DMS153 treated with DMSO at 0.1 percent for 48 hours (cell line): Measurements from ENCODE around the gene RENBP.

Experiments
- DNase-seq: peaks from one replicate; lab custom pipeline; 2025; ENCODE audit not compliant: unreplicated experiment; lab: John Stamatoyannopoulos, UW

The RENBP gene

GRCh38 chrX:153934148-153934761, 10.2 kb downstream of the RENBP start:
- no peak for DNase-seq

DNA sequence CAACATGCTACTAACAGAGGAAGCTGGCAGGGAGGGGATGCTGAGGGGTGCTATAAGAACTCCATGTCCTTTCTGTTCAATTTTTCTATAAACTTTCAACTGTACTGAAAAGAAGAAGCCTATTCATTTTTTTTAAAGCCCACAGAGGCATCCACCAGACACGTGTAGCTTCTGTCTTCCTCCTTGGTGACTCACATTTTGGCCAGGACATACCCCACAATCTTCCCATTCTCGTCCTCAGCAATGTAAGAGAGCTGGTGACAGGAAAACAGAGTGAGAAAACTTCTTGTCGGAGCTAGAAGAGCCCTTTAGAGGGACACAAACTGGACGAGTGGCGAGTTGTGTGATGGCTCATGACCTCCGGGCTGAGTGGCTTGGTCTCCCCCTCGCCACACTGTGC, 10.7 kb downstream of the RENBP start:
- DNase-seq, result no peak

DNA sequence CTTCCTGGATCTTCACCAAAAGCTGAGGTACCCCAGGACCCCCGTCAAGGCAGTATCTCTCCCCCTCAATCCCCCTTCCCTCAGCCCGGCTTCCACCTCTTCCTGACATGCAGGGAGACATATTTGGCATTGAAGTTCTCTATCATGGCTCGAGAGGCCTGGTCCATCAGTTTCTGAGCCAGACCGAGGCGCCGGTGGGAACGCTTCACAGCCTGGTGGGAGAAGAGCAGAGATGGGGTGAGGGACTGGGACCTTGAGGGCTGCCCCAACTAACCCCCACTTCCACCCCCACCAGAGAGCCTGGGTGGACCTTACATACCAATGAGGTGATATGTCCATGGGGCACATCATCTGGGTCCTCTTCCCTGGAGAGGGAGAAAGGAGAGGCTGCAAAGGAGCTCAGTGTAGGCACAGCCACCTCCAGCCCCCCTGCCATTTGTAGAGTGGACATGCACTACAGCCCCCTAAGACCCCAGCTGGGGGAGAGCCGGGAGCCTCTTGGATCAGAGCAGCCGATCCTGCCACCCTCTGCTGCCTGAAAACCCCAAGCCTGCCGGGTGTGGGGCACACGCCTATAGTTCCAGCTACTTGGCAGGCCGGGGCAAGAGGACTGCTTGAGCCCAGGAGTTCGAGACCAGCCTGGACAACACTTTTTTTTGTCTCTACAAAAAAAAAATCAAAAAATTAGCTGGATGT, 12.1 kb downstream of the RENBP start:
- no peak for DNase-seq

GRCh38 chrX:153931748-153932147, 12.7 kb downstream of the RENBP start:
- DNase-seq, result no peak

DNA sequence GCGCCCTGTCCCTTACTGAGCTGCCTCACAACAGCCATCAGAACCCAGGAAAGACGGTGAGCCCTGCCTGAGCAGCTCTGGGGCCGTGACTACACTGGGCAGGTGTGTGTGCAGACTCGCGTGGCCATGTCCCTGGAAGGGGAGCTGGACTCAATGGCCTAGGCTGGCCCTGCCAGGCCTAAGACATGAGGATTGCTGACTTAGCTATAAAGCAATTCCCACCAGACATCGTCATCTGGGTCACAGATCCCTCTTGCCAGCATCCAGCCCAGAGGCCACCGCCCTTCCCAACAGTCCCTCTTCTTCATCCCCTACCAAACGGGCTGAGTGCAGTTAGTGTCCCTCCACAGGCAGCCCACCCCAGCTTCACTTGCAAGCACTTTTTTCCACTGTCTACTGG, 13.3 kb downstream of the RENBP start:
- no peak for DNase-seq

DNA sequence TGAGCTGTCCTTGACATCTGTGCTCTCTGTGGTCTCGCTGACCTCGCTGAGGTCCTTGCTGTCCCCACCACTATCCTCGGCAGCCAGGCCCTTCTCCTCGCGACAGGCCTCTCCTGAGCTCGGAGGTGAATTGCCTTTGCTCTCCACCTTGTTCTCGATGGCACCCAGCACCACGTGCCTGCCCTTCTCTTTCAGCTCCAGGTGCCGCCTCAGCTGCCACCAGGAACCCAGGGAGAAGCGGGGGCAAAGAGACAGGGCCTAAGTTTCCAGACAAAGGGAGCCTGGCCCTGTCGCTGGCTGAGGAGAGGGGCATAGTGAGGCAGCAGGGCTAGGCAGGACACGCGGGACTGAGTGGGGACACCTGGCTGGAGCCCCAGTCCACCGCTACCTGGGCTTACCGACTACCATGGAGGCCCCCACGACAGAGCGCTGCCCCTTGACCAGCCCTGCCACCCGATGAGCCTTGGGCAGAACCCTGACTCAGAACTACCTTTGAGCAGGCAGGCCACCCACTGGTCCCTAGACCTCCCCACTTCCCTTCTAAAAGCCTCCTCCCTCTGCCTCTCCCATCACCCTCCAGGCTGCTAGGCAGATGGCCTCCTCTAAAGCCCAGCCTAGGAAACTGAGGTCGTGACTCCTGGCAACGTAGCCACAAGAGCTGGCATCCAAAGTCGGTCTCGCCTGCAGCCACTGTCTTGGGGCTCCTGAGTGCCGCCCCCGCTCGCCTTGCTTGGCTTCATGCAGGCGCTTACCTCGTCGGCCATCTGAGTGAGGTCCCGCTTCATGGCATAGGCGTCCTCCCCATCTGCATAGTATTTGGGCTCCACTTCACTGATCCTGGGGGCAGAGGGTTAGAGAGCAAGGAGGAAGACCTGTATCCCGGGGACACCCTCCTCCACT, 14.2 kb downstream of the RENBP start:
- DNase-seq, result no peak

DNA sequence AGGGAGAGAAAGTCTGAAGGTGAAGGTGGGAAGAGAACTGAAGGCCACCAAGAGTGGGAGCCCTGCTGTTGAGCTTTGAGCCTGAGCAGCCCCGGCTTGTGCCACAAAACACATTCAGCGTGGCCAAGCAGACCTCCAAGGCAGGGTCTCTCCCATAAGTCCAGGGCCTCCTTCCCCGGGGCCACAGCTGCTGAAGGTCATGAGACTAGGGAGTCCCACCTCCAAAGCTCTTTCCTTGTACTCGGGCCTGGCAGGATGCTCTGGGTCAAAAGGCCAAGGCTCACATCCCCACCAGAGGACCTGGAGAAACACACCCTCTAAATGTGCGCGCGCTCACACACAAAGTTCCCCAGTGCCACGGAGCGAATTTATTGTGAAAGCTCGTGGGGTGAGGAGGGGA, 14.9 kb downstream of the RENBP start:
- no peak for DNase-seq

GRCh38 chrX:153928846-153929245, 15.6 kb downstream of the RENBP start:
- DNase-seq, result no peak

- DNase-seq, result peak; percentile 99
Observed at GRCh38 chrX:153927922-153928760, 16.3 kb downstream of the RENBP start.

DNA sequence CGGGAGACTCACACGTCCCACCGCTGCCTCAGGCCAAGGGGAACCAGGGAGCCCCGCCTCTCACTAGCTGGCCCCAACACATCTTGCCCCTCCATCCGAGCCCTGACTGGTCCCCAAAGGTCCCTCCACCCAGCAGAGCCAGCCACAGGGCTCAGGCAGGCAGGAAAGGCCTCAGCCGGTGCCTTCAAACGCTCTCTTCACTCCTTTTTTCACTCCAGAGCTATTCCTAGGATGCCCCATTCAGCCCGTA, 16.8 kb downstream of the RENBP start:
- no peak for DNase-seq

DNA sequence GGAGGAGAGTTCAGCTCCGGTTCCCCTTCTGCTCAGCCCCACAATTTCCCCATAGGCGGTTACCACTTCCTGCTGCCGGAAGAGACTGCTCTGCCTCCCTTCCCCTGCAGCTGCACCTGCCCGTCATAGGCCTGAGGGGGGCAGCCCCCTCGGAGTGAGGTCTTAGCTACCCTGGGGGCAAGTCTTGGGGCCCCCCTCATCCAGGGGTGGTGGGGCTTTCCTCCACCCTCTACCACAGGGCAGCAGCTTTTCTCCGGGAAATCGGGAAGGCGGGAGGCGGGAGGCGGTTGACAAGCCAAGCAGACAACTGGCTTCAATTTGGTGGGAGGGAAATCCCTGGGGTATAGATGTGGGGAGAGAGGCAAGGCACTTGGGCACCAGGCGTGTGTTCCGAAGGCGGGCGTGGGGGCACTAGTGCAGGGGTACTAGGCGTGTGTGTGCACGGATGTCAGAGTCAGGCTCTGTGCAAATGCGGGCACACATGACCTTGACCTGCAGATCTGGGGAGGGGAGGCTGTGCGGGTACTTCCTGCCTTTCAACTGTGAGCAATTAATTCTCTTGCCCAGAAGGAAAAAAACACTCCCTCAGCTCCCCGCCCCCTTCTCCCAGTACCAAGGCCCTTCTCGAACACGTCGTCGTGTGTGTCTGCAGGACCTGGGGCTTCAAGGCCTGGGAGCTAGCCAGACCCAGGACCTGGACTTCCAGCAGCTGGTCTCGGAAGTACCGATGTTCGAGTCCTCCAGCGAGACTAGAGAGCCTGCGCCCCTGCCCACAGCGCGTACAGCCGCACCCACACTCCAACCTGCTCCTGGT, 17.4 kb downstream of the RENBP start:
- peak; percentile 69 for DNase-seq

DNA sequence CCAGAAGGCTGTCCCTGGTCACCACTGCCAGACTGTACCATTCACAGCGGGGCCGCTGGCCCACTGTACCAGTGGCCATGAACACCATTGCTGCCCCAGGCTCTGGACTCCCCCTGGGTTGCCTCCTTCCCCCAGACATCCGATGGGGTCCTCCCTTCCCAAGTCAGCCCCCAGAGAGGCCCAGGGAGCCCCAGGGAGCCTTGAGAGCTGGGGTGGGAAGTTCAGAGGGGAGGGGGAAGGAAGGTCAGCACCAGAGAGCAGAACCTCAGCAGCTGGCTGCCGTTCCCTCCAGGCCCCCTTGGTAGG, 17.9 kb downstream of the RENBP start:
- no peak for DNase-seq

GRCh38 chrX:153925739-153926551, 18.5 kb downstream of the RENBP start, which contains the start of gene ARHGAP4:
TSS of gene ARHGAP4 (minus strand) at chrX:153926264. CDS start at chrX:153926202, 62 bp downstream.
- no peak for DNase-seq

DNA sequence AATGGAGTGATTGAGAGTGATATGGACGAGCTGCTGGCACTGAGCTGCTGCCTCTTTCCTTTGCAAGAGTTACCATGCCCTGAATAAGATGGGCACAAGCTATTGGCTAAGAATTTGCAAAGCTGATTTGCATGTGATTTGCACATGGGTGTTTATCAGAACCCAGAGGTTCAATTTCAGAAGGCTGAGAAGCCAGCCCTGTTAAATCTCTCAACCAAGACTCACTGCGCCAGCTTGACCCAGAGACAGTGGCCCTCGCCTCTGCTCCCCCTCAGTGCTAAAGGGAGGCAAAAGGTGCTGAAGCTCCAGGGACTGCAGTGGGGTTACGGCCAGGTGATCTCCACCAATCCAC, 19.1 kb downstream of the RENBP start:
- DNase-seq, result no peak

DNA sequence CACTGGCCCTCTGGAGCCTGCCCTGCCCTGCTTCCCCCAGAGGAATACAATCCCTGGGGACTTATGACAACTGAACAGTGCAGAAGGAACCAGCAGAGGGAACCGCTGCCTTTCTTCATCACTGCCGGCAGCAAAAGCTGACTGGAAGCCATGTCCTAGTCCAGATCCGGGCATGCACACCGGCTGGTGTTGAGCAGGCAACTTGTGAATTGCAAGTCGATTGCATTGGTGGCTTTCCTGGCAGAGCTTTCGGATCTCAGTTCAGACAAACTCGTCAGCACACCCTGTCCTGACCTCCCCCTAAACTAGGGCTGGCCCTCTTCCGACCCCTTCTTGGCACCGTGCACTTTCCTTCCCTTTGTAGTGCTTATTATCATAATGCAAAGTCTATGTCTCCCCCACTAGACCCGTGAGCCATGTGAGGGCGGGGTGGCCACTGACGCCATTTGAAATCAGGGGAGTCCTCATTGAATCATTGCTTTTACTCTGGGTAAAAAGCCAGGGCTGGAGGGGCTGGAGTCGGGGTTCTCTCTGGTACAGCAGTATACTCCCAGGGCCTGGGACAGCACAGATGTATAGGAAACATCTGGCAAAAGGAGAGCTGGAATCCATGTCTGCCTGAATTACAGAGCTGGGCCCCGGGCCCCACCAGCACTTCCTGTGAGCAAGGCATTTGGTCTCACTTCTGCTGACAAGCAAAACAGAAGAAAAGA, 20.1 kb downstream of the RENBP start:
- DNase-seq, result peak; percentile 60

DNA sequence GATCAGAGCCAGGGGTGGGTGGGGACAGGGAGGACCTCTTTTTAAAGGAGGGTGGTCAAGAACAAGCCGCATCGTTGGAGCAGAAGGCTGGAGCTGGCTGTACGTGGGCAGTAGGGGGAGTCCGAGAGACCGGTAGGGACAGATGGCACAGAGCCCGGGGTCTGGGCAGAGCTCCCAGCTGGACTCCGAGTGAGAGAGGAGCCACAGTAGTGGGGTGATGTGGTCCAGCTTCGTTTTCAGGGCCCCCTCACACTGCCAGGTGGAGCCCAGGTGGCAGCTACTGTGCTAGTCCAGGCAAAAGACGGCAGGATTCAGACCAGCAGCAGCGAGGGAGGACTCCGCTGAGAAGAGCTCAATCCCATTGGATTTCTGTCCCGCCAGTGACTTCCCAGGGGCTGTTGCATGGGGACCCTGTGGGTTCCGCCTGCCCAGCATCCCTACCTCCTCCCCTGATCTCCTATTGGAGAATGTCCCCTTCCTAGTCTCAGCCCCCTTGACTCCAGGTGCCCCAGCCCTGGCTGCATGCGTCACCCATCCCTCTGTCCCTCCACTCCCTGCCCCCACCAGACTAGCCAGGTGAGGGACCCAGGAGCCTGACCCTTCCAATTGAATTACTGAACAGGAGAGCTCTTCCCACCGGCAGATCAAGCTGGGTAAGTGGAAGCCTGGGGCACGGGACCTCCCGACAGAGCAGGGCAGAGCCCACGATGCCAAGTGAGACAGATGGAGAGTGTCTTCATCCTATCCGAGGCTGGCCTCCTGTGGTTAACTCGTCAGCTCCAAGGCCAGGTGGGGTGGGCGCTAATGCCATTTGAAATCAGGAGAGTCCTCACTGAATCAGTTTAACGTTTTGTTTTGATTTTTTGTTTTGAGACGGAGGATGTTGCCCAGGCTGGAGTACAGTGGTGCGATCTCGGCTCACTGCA, 21.2 kb downstream of the RENBP start:
- DNase-seq, result peak; percentile 44

DNA sequence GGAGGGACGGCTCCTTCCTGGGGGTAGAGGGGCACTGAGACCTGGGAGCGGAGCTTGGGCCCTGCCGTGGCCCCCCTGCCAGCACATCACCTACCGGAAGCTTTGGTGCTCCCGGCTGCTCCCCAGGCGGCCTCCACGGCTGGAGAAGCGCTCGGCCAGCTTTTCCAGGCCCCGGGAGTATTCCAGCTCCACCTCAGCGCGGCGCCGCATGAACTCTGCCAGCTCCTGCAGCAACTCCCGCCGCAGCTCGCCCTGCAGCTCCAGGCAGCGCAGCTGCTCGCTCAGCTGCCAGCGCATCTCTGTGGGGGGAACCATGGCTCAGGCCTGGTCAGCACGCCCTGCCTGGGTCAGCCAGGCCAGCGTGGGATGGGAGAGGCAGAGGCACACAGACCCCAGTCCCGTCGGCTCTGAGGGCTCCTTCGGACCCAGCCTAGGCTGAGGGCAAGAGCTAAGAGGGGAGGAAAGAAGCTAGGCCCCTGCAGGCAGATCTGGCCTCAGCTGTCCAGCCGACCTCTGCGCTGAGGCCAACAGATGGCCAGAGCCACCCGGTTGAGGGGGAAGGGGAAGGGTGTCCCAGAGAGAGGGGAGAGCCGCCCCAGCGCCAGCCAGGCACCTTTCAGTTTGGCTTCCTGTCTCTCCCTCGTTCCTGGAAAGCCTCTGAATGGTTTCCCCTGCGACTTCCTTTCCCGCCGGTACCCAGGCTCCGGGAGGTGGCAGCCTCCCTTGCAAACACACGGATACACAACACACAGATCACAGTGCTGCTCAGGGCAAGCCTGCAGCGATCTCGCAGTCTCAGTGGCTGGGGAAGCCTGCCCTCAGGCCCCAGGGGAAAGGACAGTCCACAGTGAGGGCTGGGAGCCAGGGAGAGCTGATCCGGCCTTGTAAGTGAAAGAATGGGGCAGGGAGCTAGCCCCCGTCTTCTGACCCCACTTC, 22.7 kb downstream of the RENBP start:
- no peak for DNase-seq
